GM23338 (cell line): ENCODE data around the gene CPSF4L. TPM values are rescaled to one million over a fixed set of nuclear protein-coding genes. Genes with fewer than 3 reads are reported as not detected.

Experiments used
- ATAC-seq: fragments of 200-7000 bp; cut with Tn5 transposase; 3 replicates; pipeline ENCODE4 v1.9.1; 2020
- DNase-seq: peaks from one replicate; pipeline ENCODE4 v3.0.0-alpha.2; 2015; ENCODE audit warnings: low spot score
- H2AFZ ChIP-seq: fragments of 200-600 bp; sonication (generic); 2 replicates; pipeline ENCODE4 v1.8.0; 2016; ENCODE audit warnings: antibody characterized with exemption, mild to moderate bottlenecking, moderate library complexity
- H3F3A ChIP-seq: fragments of 200-600 bp; sonication (generic); replicated peaks from 2 replicates; pipeline ENCODE4 v1.8.0; 2017; ENCODE audit warnings: antibody characterized with exemption, mixed run types, low read depth
- H3K27ac ChIP-seq: fragments of 200-600 bp; sonication (generic); 2 replicates; pipeline ENCODE4 v1.6.1; 2016; ENCODE audit warnings: low read depth
- H3K27me3 ChIP-seq: fragments of 200-600 bp; sonication (generic); 2 replicates; pipeline ENCODE4 v1.8.0; 2016; ENCODE audit warnings: mild to moderate bottlenecking, mixed run types, moderate library complexity; ENCODE audit not compliant: insufficient read depth
- H3K36me3 ChIP-seq: fragments of 200-600 bp; sonication (generic); 2 replicates; pipeline ENCODE4 v1.8.0; 2016; ENCODE audit warnings: mild to moderate bottlenecking; ENCODE audit not compliant: insufficient read depth
- H3K4me1 ChIP-seq: fragments of 200-600 bp; sonication (generic); 2 replicates; pipeline ENCODE4 v1.8.0; 2016; ENCODE audit warnings: mild to moderate bottlenecking, moderate library complexity; ENCODE audit not compliant: insufficient read depth
- H3K4me2 ChIP-seq: fragments of 200-600 bp; sonication (generic); 2 replicates; pipeline ENCODE4 v1.7.1; 2017; ENCODE audit warnings: mixed run types
- H3K4me3 ChIP-seq: fragments of 200-600 bp; sonication (generic); 2 replicates; pipeline ENCODE4 v1.6.1; 2016; ENCODE audit warnings: mixed run types
- H3K79me2 ChIP-seq: fragments of 200-600 bp; sonication (generic); replicated peaks from 2 replicates; pipeline ENCODE4 v1.8.0; 2017; ENCODE audit warnings: mild to moderate bottlenecking; ENCODE audit not compliant: insufficient read depth
- H3K9me2 ChIP-seq: fragments of 200-600 bp; sonication (generic); 2 replicates; pipeline ENCODE4 v1.8.0; 2017; ENCODE audit not compliant: insufficient read depth
- H4K20me1 ChIP-seq: fragments of 200-600 bp; sonication (generic); replicated peaks from 2 replicates; pipeline ENCODE4 v1.8.0; 2017; ENCODE audit warnings: mild to moderate bottlenecking; ENCODE audit not compliant: insufficient read depth
- H3K27ac Mint-ChIP-seq: 2 replicates; pipeline ENCODE4 v1.8.0; 2020; ENCODE audit warnings: inconsistent platforms, mild to moderate bottlenecking, moderate library complexity, mixed read lengths
- H3K27me3 Mint-ChIP-seq: 3 replicates; pipeline ENCODE4 v1.8.0; 2022; ENCODE audit warnings: low read depth, mild to moderate bottlenecking, moderate library complexity, mixed read lengths, inconsistent platforms; ENCODE audit not compliant: insufficient read depth, poor library complexity
- H3K36me3 Mint-ChIP-seq: 3 replicates; pipeline ENCODE4 v1.8.0; 2021; ENCODE audit warnings: low read depth, mild to moderate bottlenecking, inconsistent platforms, moderate library complexity, mixed read lengths
- H3K4me1 Mint-ChIP-seq: 3 replicates; pipeline ENCODE4 v1.8.0; 2020; ENCODE audit warnings: mild to moderate bottlenecking, inconsistent platforms, mixed read lengths
- H3K4me3 Mint-ChIP-seq: 3 replicates; pipeline ENCODE4 v1.8.0; 2021; ENCODE audit warnings: moderate library complexity, mild to moderate bottlenecking, inconsistent platforms, mixed read lengths
- H3K9me3 Mint-ChIP-seq: 3 replicates; pipeline ENCODE4 v1.8.0; 2020; ENCODE audit warnings: moderate library complexity, mild to moderate bottlenecking, inconsistent platforms, mixed read lengths
- CREB1 ChIP-seq: fragments of 250-450 bp; sonication (Bioruptor Pico); IDR thresholded peaks from 2 replicates; pipeline ENCODE4 v1.5.0; 2020; ENCODE audit warnings: low read depth, mild to moderate bottlenecking, moderate library complexity
- CTCF ChIP-seq, 2 experiments: fragments of 200-600 bp in 1 of 2; sonication (generic) in 1 of 2; conservative IDR thresholded peaks; 2 replicates each; pipeline versions ENCODE4 v1.5.1 to v1.6.1; 2016 to 2017; ENCODE audit warnings: antibody characterized with exemption in 2 of 2, low read depth in 2 of 2, mild to moderate bottlenecking in 2 of 2, moderate library complexity in 1 of 2
- EZH2 ChIP-seq: fragments of 200-600 bp; sonication (generic); IDR thresholded peaks from one replicate; pipeline ENCODE4 v1.8.0; 2017; ENCODE audit warnings: antibody characterized with exemption, mild to moderate bottlenecking, low read depth; ENCODE audit not compliant: unreplicated experiment
- EZH2phosphoT487 ChIP-seq: fragments of 200-600 bp; sonication (generic); IDR thresholded peaks from one replicate; pipeline ENCODE4 v1.8.1; 2018; ENCODE audit warnings: antibody characterized with exemption; ENCODE audit not compliant: unreplicated experiment
- JUNB ChIP-seq: IDR thresholded peaks from one replicate; pipeline ENCODE4 v1.6.1; 2016; ENCODE audit warnings: antibody characterized with exemption; ENCODE audit not compliant: unreplicated experiment
- NANOG ChIP-seq: IDR thresholded peaks from 2 replicates; pipeline ENCODE4 v1.6.1; 2016; ENCODE audit warnings: antibody characterized with exemption, borderline replicate concordance
- POLR2AphosphoS5 ChIP-seq: IDR thresholded peaks from 2 replicates; pipeline ENCODE4 v1.6.1; 2016; ENCODE audit warnings: antibody characterized with exemption, low read depth
- STAT1 ChIP-seq: IDR thresholded peaks from one replicate; pipeline ENCODE4 v1.6.1; 2016; ENCODE audit warnings: antibody characterized with exemption; ENCODE audit not compliant: unreplicated experiment
- ZNF114 ChIP-seq: fragments of 250-450 bp; sonication (Bioruptor Pico); IDR thresholded peaks from 2 replicates; pipeline ENCODE4 v1.5.0; 2020; ENCODE audit warnings: mild to moderate bottlenecking, moderate library complexity
- ZNF331 ChIP-seq: fragments of 250-450 bp; sonication (Bioruptor Pico); IDR thresholded peaks from 2 replicates; pipeline ENCODE4 v1.5.0; 2020; ENCODE audit warnings: low read depth, mild to moderate bottlenecking, moderate library complexity
- polyA plus RNA-seq: library from polyadenylated mRNA; unstranded; fragments of >200 nt; fragmentation: Nextera tagmentation; extraction: Ambion mirVana; gene quantifications from 2 replicates; pipeline ENCODE4 v1.2.1, GENCODE V29; 2016
- total RNA-seq: library from RNA; depleted of rRNA; stranded (reverse); fragments of >200 nt; shearing (Covaris generic); gene quantifications from 2 replicates; pipeline ENCODE4 v1.2.3, GENCODE V29; 2014
- TF ChIP-seq, protein P1 (sequence below): fragments of 250-450 bp; sonication (Bioruptor Pico); IDR thresholded peaks from 2 replicates; pipeline ENCODE4 v1.5.0; 2020; ENCODE audit warnings: mild to moderate bottlenecking, moderate library complexity
- TF ChIP-seq, protein P2 (sequence below): IDR thresholded peaks from one replicate; pipeline ENCODE4 v1.6.1; 2018; ENCODE audit warnings: antibody characterized with exemption; ENCODE audit not compliant: unreplicated experiment
- TF ChIP-seq, protein P3 (sequence below): IDR thresholded peaks from 2 replicates; pipeline ENCODE4 v1.6.1; 2016; ENCODE audit warnings: antibody characterized with exemption

CPSF4L gene
- total and polyA plus RNA-seq, 2 experiments from 2014 or later: not detected

GRCh38 chr17:73286863-73287296 is 25.2 kb upstream of the CPSF4L start:
- Mint-ChIP-seq H3K4me1 (peaks cover 44% of the 10 kb centered on the region), H3K27me3 (peaks cover 19% of the 10 kb centered on the region), H3K27ac (no peak overlapping the region; the same call in 1 of the 2 replicates), H3K36me3 (no peaks in the 10 kb centered on the region; the same call in 2 of the 3 replicates), H3K9me3 (no peaks in the 10 kb centered on the region), H3K4me3 (no peak overlapping the region)
- Histone ChIP-seq H3K79me2 (0 out of 2 replicates have a peak, but pooled peaks cover 3% of the 10 kb centered on the region), H3K27ac (no peak overlapping the region), H3K9me2 (no peaks in the 10 kb centered on the region), H3K4me1 (peaks cover 17% of the 10 kb centered on the region), H2AFZ (no peak overlapping the region), H3K27me3 (no peaks in the 10 kb centered on the region), H3K36me3 (no peaks in the 10 kb centered on the region), H3K4me3 (no peak overlapping the region), H3F3A (no peaks in the 10 kb centered on the region), H3K4me2 (no peak overlapping the region), H4K20me1 (no peaks in the 10 kb centered on the region)
- ATAC-seq (no peak), DNase-seq (no peak)
- TF ChIP-seq EZH2 (no peak), NANOG (no peak), POLR2AphosphoS5 (no peak), JUNB (no peak), CTCF (conservative IDR thresholded peaks at IDR 0.05; ENCODE audit: low read depth in 2 of 2) (no peak), ZNF331 (CRISPR knock-in tag) (no peak), CREB1 (CRISPR knock-in tag) (no peak), EZH2phosphoT487 (no peak), ZNF114 (CRISPR knock-in tag) (no peak), STAT1 (no peak)
- TF ChIP-seq, protein P1, sequence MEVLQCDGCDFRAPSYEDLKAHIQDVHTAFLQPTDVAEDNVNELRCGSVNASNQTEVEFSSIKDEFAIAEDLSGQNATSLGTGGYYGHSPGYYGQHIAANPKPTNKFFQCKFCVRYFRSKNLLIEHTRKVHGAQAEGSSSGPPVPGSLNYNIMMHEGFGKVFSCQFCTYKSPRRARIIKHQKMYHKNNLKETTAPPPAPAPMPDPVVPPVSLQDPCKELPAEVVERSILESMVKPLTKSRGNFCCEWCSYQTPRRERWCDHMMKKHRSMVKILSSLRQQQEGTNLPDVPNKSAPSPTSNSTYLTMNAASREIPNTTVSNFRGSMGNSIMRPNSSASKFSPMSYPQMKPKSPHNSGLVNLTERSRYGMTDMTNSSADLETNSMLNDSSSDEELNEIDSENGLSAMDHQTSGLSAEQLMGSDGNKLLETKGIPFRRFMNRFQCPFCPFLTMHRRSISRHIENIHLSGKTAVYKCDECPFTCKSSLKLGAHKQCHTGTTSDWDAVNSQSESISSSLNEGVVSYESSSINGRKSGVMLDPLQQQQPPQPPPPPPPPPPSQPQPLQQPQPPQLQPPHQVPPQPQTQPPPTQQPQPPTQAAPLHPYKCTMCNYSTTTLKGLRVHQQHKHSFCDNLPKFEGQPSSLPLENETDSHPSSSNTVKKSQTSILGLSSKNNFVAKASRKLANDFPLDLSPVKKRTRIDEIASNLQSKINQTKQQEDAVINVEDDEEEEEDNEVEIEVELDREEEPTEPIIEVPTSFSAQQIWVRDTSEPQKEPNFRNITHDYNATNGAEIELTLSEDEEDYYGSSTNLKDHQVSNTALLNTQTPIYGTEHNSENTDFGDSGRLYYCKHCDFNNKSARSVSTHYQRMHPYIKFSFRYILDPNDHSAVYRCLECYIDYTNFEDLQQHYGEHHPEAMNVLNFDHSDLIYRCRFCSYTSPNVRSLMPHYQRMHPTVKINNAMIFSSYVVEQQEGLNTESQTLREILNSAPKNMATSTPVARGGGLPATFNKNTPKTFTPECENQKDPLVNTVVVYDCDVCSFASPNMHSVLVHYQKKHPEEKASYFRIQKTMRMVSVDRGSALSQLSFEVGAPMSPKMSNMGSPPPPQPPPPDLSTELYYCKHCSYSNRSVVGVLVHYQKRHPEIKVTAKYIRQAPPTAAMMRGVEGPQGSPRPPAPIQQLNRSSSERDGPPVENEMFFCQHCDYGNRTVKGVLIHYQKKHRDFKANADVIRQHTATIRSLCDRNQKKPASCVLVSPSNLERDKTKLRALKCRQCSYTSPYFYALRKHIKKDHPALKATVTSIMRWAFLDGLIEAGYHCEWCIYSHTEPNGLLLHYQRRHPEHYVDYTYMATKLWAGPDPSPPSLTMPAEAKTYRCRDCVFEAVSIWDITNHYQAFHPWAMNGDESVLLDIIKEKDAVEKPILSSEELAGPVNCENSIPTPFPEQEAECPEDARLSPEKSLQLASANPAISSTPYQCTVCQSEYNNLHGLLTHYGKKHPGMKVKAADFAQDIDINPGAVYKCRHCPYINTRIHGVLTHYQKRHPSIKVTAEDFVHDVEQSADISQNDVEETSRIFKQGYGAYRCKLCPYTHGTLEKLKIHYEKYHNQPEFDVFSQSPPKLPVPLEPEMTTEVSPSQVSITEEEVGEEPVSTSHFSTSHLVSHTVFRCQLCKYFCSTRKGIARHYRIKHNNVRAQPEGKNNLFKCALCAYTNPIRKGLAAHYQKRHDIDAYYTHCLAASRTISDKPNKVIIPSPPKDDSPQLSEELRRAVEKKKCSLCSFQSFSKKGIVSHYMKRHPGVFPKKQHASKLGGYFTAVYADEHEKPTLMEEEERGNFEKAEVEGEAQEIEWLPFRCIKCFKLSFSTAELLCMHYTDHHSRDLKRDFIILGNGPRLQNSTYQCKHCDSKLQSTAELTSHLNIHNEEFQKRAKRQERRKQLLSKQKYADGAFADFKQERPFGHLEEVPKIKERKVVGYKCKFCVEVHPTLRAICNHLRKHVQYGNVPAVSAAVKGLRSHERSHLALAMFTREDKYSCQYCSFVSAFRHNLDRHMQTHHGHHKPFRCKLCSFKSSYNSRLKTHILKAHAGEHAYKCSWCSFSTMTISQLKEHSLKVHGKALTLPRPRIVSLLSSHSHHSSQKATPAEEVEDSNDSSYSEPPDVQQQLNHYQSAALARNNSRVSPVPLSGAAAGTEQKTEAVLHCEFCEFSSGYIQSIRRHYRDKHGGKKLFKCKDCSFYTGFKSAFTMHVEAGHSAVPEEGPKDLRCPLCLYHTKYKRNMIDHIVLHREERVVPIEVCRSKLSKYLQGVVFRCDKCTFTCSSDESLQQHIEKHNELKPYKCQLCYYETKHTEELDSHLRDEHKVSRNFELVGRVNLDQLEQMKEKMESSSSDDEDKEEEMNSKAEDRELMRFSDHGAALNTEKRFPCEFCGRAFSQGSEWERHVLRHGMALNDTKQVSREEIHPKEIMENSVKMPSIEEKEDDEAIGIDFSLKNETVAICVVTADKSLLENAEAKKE (CRISPR knock-in tag): no peak
- TF ChIP-seq, protein P2, sequence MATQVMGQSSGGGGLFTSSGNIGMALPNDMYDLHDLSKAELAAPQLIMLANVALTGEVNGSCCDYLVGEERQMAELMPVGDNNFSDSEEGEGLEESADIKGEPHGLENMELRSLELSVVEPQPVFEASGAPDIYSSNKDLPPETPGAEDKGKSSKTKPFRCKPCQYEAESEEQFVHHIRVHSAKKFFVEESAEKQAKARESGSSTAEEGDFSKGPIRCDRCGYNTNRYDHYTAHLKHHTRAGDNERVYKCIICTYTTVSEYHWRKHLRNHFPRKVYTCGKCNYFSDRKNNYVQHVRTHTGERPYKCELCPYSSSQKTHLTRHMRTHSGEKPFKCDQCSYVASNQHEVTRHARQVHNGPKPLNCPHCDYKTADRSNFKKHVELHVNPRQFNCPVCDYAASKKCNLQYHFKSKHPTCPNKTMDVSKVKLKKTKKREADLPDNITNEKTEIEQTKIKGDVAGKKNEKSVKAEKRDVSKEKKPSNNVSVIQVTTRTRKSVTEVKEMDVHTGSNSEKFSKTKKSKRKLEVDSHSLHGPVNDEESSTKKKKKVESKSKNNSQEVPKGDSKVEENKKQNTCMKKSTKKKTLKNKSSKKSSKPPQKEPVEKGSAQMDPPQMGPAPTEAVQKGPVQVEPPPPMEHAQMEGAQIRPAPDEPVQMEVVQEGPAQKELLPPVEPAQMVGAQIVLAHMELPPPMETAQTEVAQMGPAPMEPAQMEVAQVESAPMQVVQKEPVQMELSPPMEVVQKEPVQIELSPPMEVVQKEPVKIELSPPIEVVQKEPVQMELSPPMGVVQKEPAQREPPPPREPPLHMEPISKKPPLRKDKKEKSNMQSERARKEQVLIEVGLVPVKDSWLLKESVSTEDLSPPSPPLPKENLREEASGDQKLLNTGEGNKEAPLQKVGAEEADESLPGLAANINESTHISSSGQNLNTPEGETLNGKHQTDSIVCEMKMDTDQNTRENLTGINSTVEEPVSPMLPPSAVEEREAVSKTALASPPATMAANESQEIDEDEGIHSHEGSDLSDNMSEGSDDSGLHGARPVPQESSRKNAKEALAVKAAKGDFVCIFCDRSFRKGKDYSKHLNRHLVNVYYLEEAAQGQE: no peak
- TF ChIP-seq, protein P3, sequence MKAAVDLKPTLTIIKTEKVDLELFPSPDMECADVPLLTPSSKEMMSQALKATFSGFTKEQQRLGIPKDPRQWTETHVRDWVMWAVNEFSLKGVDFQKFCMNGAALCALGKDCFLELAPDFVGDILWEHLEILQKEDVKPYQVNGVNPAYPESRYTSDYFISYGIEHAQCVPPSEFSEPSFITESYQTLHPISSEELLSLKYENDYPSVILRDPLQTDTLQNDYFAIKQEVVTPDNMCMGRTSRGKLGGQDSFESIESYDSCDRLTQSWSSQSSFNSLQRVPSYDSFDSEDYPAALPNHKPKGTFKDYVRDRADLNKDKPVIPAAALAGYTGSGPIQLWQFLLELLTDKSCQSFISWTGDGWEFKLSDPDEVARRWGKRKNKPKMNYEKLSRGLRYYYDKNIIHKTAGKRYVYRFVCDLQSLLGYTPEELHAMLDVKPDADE: no peak
